Nephron (organoid): Measurements from ENCODE around the gene TNIP2.

Source experiments
- H3K27ac Mint-ChIP-seq, 3 experiments: 2 replicates each; pipeline ENCODE4 v1.8.0; 2020; ENCODE audit warnings: mixed read lengths in 3 of 3, mild to moderate bottlenecking in 2 of 3, moderate library complexity in 1 of 3
- H3K27me3 Mint-ChIP-seq: 2 replicates; pipeline ENCODE4 v1.8.0; 2021; ENCODE audit warnings: low read depth, mild to moderate bottlenecking, moderate library complexity, mixed read lengths
- H3K36me3 Mint-ChIP-seq: 2 replicates; pipeline ENCODE4 v1.8.0; 2020; ENCODE audit warnings: low read depth, mixed read lengths
- H3K4me1 Mint-ChIP-seq: 2 replicates; pipeline ENCODE4 v1.8.0; 2020; ENCODE audit warnings: mixed read lengths
- H3K4me3 Mint-ChIP-seq, 3 experiments: 2 replicates each; pipeline ENCODE4 v1.8.0; 2020; ENCODE audit warnings: mild to moderate bottlenecking in 3 of 3, mixed read lengths in 3 of 3, moderate library complexity in 2 of 3
- H3K9me3 Mint-ChIP-seq: 2 replicates; pipeline ENCODE4 v1.8.0; 2020; ENCODE audit warnings: mixed read lengths
- TF ChIP-seq, protein P1 (sequence below), 3 experiments: fragments of 200-600 bp; sonication (generic); IDR thresholded peaks; one replicate each; pipeline ENCODE4 v1.5.0; 2021; ENCODE audit warnings: antibody characterized with exemption in 3 of 3; ENCODE audit not compliant: unreplicated experiment in 3 of 3

Gene TNIP2

GRCh38 chr4:2787230-2788100 lies 31.3 kb upstream of the TNIP2 start:
- H3K36me3 Mint-ChIP-seq = no peaks in the 10 kb centered on the region
- no peak overlapping the region for H3K4me3 Mint-ChIP-seq
- H3K27ac Mint-ChIP-seq = no peak overlapping the region
- TF ChIP-seq, protein P1, sequence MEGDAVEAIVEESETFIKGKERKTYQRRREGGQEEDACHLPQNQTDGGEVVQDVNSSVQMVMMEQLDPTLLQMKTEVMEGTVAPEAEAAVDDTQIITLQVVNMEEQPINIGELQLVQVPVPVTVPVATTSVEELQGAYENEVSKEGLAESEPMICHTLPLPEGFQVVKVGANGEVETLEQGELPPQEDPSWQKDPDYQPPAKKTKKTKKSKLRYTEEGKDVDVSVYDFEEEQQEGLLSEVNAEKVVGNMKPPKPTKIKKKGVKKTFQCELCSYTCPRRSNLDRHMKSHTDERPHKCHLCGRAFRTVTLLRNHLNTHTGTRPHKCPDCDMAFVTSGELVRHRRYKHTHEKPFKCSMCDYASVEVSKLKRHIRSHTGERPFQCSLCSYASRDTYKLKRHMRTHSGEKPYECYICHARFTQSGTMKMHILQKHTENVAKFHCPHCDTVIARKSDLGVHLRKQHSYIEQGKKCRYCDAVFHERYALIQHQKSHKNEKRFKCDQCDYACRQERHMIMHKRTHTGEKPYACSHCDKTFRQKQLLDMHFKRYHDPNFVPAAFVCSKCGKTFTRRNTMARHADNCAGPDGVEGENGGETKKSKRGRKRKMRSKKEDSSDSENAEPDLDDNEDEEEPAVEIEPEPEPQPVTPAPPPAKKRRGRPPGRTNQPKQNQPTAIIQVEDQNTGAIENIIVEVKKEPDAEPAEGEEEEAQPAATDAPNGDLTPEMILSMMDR (IDR thresholded peaks at IDR 0.05; ENCODE audit: unreplicated experiment in 3 of 3) = no peak
- H3K9me3 Mint-ChIP-seq = peaks cover 4% of the 10 kb centered on the region
- peaks cover 20% of the 10 kb centered on the region for H3K27me3 Mint-ChIP-seq
- no peaks in the 10 kb centered on the region for H3K4me1 Mint-ChIP-seq

DNA sequence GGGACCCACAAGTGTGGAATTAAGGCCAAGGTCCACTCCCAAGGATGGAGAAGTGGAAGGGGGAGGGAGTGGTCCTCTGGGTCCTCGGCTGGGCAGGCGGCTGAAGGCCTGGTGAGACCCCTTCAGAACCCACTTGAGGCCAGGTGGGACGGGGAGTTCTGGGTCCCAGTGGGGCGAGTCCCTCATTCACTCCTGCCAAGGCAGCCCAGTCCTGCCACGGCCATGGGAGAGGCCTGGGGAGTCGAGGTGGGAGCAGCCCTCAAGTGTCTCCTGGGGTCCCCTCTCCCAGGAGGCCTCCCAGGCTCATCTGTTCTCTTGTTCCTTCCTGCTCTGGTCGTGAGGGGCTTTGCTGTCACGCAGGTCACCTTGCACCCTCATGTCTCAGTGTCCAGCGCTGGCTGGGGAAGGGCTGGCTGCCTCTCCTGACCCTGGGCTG lies 30.7 kb upstream of the TNIP2 start:
- H3K4me3 Mint-ChIP-seq = no peak overlapping the region
- H3K36me3 Mint-ChIP-seq = no peaks in the 10 kb centered on the region
- H3K9me3 Mint-ChIP-seq = peaks cover 7% of the 10 kb centered on the region

GRCh38 chr4:2786152-2786671 lies 30.1 kb upstream of the TNIP2 start:
- Mint-ChIP-seq H3K36me3 (no peaks in the 10 kb centered on the region), H3K27me3 (peaks cover 18% of the 10 kb centered on the region), H3K27ac (no peak overlapping the region), H3K9me3 (peaks cover 9% of the 10 kb centered on the region), H3K4me1 (no peaks in the 10 kb centered on the region), H3K4me3 (no peak overlapping the region)
- TF ChIP-seq, protein P1 (IDR thresholded peaks at IDR 0.05; ENCODE audit: unreplicated experiment in 3 of 3) = no peak

More for the DNA sequence above, 30.7 kb upstream of the TNIP2 start:
- no peak overlapping the region for H3K27ac Mint-ChIP-seq
- H3K27me3 Mint-ChIP-seq = peaks cover 20% of the 10 kb centered on the region
- H3K4me1 Mint-ChIP-seq = no peaks in the 10 kb centered on the region
- TF ChIP-seq, protein P1 (IDR thresholded peaks at IDR 0.05; ENCODE audit: unreplicated experiment in 3 of 3) = no peak

DNA sequence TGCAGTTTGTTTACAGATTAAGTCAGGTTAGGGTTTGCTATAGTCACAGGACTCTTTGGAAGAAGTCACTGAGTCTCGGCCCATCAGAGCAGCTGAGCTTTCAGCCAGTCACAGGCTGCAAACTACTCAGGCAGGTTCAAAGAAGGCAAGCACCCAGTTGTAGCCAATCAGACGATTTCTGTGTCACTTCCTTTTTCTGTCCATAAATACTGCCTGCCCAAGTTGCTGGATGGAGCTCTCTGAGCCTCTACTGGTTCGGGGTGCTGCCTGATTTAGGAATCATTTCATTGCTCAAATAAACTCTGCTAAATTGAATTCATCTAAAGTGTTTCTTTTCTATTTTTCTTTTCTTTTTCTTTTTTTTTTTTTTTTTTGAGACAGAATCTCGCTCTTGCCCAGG lies 29.5 kb upstream of the TNIP2 start:
- Mint-ChIP-seq H3K27me3 (peaks cover 16% of the 10 kb centered on the region), H3K27ac (no peak overlapping the region), H3K4me3 (no peak overlapping the region), H3K4me1 (no peaks in the 10 kb centered on the region), H3K9me3 (peaks cover 11% of the 10 kb centered on the region), H3K36me3 (no peaks in the 10 kb centered on the region)
- TF ChIP-seq, protein P1 (IDR thresholded peaks at IDR 0.05; ENCODE audit: unreplicated experiment in 3 of 3) = no peak

GRCh38 chr4:2783790-2784189 lies 27.7 kb upstream of the TNIP2 start:
- no peaks in the 10 kb centered on the region for H3K36me3 Mint-ChIP-seq
- TF ChIP-seq, protein P1 (IDR thresholded peaks at IDR 0.05; ENCODE audit: unreplicated experiment in 3 of 3) = no peak
- H3K4me1 Mint-ChIP-seq = no peaks in the 10 kb centered on the region
- peaks cover 10% of the 10 kb centered on the region for H3K27me3 Mint-ChIP-seq
- no peak overlapping the region for H3K4me3 Mint-ChIP-seq
- no peak overlapping the region for H3K27ac Mint-ChIP-seq
- peaks cover 11% of the 10 kb centered on the region for H3K9me3 Mint-ChIP-seq
